Measurements from ENCODE around the gene CTH.
"Not testable (repeated sequence)": the region's sequence is repeated elsewhere in the genome, so short reads cannot be mapped to it uniquely, and the experiment has no call there.

Gene CTH

GRCh38 chr1:70410604-70411359 is at the start of gene CTH:
CTH (plus strand) TSS chr1:70411268; CDS start chr1:70411416, 148 bp downstream.
- DNase-seq = peak; percentile 98

GRCh38 chr1:70361727-70362398 is 49.2 kb upstream of the CTH start:
- no peak for DNase-seq

- no peak for DNase-seq
Measured at GRCh38 chr1:70364439-70364838, 46.6 kb upstream of the CTH start.

- DNase-seq = not testable (repeated sequence)
Measured at GRCh38 chr1:70366425-70366952, 44.6 kb upstream of the CTH start.

GRCh38 chr1:70366997-70367396 is 44.1 kb upstream of the CTH start:
- DNase-seq = not testable (repeated sequence)

- not testable (repeated sequence) for DNase-seq
Measured at GRCh38 chr1:70367397-70367796, 43.7 kb upstream of the CTH start.

GRCh38 chr1:70371586-70371985 is 39.5 kb upstream of the CTH start:
- not testable (repeated sequence) for DNase-seq

- no peak for DNase-seq
Measured at GRCh38 chr1:70372426-70372825, 38.6 kb upstream of the CTH start.

GRCh38 chr1:70373580-70373979 is 37.5 kb upstream of the CTH start:
- DNase-seq = not testable (repeated sequence)

GRCh38 chr1:70376196-70376595 is 34.9 kb upstream of the CTH start:
- DNase-seq = no peak

GRCh38 chr1:70382682-70383081 is 28.4 kb upstream of the CTH start:
- DNase-seq = no peak

- no peak for DNase-seq
Measured at GRCh38 chr1:70383483-70383882, 27.6 kb upstream of the CTH start.

GRCh38 chr1:70384542-70384941 is 26.5 kb upstream of the CTH start:
- DNase-seq = no peak

- DNase-seq = no peak
Measured at GRCh38 chr1:70385477-70385876, 25.6 kb upstream of the CTH start.

GRCh38 chr1:70386121-70386520 is 24.9 kb upstream of the CTH start:
- DNase-seq = no peak

GRCh38 chr1:70387507-70387906 is 23.6 kb upstream of the CTH start:
- no peak for DNase-seq

GRCh38 chr1:70392626-70393025 is 18.4 kb upstream of the CTH start:
- DNase-seq = no peak

- DNase-seq = no peak
Measured at GRCh38 chr1:70396607-70397006, 14.5 kb upstream of the CTH start.

- DNase-seq = no peak
Measured at GRCh38 chr1:70397013-70397412, 14.1 kb upstream of the CTH start.

GRCh38 chr1:70400335-70400734 is 10.7 kb upstream of the CTH start:
- no peak for DNase-seq

GRCh38 chr1:70401974-70402373 is 9.1 kb upstream of the CTH start:
- DNase-seq = no peak

- no peak for DNase-seq
Measured at GRCh38 chr1:70403759-70404158, 7.3 kb upstream of the CTH start.

- no peak for DNase-seq
Measured at GRCh38 chr1:70405780-70406416, 5.2 kb upstream of the CTH start.

GRCh38 chr1:70409136-70409535 is 1.9 kb upstream of the CTH start:
- no peak for DNase-seq

Data from femur (tissue), 1 donor.